Osteoblast (primary cell): ENCODE results near the gene CTSE. TPM values are rescaled to one million over a fixed set of nuclear protein-coding genes. Genes with fewer than 3 reads are reported as not detected.

Source experiments
- DNase-seq: peaks from one replicate; pipeline ENCODE4 v3.0.0; 2011; ENCODE audit warnings: low spot score, mixed read lengths; ENCODE audit not compliant: insufficient read length; ENCODE audit errors: missing footprints
- H2AFZ ChIP-seq: 2 replicates; pipeline ENCODE4 v1.6.0; 2011; ENCODE audit warnings: mild to moderate bottlenecking, low read length
- H3K27ac ChIP-seq: 2 replicates; pipeline ENCODE4 v1.5.1; 2011; ENCODE audit warnings: mild to moderate bottlenecking, low read depth, low read length, moderate library complexity
- H3K27me3 ChIP-seq: 2 replicates; pipeline ENCODE4 v1.6.0; 2012; ENCODE audit warnings: mild to moderate bottlenecking, control low read depth, inconsistent platforms, low read length, moderate library complexity; ENCODE audit not compliant: insufficient read depth
- H3K36me3 ChIP-seq: 2 replicates; pipeline ENCODE4 v1.5.1; 2011; ENCODE audit warnings: mild to moderate bottlenecking, low read length, control low read depth, moderate library complexity; ENCODE audit not compliant: insufficient read depth
- H3K4me1 ChIP-seq: 2 replicates; pipeline ENCODE4 v1.5.1; 2011; ENCODE audit warnings: mild to moderate bottlenecking, low read length, control low read depth, moderate library complexity; ENCODE audit not compliant: insufficient read depth
- H3K4me2 ChIP-seq: 2 replicates; pipeline ENCODE4 v1.6.0; 2011; ENCODE audit warnings: mild to moderate bottlenecking, low read length; ENCODE audit not compliant: insufficient read depth
- H3K4me3 ChIP-seq: fragments of 200-600 bp; sonication (generic); 3 replicates; pipeline ENCODE4 v1.5.1; 2012; ENCODE audit warnings: mild to moderate bottlenecking, low read length, inconsistent platforms; ENCODE audit not compliant: insufficient read depth
- H3K79me2 ChIP-seq: 2 replicates; pipeline ENCODE4 v1.6.0; 2012; ENCODE audit warnings: mild to moderate bottlenecking, low read length, control low read depth, inconsistent platforms; ENCODE audit not compliant: insufficient read depth
- H3K9me3 ChIP-seq: 2 replicates; pipeline ENCODE4 v1.5.1; 2011; ENCODE audit warnings: low read depth, low read length, control low read depth
- H4K20me1 ChIP-seq: 2 replicates; pipeline ENCODE4 v1.6.0; 2012; ENCODE audit warnings: mild to moderate bottlenecking, low read length, control low read depth; ENCODE audit not compliant: insufficient read depth
- CTCF ChIP-seq: IDR thresholded peaks from 2 replicates; pipeline ENCODE4 v1.5.1; 2011; ENCODE audit warnings: mild to moderate bottlenecking, low read depth, low read length, moderate library complexity; ENCODE audit errors: extremely low read depth
- total RNA-seq: library from RNA; depleted of rRNA; stranded (reverse); fragments of >200 nt; gene quantifications from 2 replicates; pipeline ENCODE4 v1.2.3, GENCODE V29; 2012

The CTSE gene
- total RNA-seq, result not detected in 2 replicates

DNA sequence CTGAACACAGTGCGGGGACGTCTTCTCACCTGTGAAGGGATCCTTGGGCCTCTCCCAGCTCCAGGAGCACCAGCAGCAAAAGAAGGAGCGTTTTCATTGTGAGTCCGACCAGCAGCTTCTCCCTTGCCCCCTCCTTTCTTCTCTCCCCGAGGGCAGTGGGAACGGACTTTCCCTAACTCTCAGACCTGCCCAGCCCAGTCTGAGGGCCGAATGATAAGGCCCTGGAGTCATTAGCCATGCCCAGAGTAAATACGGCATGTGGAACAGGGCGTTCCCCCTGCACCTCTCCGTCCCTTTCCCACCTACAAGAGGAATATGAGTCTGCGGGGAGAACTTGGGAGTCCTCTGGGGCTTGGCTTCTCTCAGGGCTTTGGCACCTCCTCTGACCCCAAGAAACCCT, at the start of gene CTSE:
TSS of gene CTSE (minus strand) at position 201 of the 400 bp plus-strand sequence. CDS start at position 97, 104 bp downstream.
- no peak within 1 kb of the TSS for H3K4me2 ChIP-seq
- no peak for DNase-seq
- H3K27ac ChIP-seq, result no peak within 1 kb of the TSS
- H2AFZ ChIP-seq, result no peak within 1 kb of the TSS
- no peaks in the 10 kb centered on the region for H3K9me3 ChIP-seq
- no peaks in the 10 kb centered on the region for H3K79me2 ChIP-seq
- H3K4me3 ChIP-seq, result no peak within 1 kb of the TSS
- no peak for TF ChIP-seq CTCF
- no peaks in the 10 kb centered on the region for H4K20me1 ChIP-seq
- peaks cover under 1% of the 10 kb centered on the region for H3K27me3 ChIP-seq
- H3K4me1 ChIP-seq, result peaks cover 7% of the 10 kb centered on the region
- no peaks in the 10 kb centered on the region for H3K36me3 ChIP-seq

DNA sequence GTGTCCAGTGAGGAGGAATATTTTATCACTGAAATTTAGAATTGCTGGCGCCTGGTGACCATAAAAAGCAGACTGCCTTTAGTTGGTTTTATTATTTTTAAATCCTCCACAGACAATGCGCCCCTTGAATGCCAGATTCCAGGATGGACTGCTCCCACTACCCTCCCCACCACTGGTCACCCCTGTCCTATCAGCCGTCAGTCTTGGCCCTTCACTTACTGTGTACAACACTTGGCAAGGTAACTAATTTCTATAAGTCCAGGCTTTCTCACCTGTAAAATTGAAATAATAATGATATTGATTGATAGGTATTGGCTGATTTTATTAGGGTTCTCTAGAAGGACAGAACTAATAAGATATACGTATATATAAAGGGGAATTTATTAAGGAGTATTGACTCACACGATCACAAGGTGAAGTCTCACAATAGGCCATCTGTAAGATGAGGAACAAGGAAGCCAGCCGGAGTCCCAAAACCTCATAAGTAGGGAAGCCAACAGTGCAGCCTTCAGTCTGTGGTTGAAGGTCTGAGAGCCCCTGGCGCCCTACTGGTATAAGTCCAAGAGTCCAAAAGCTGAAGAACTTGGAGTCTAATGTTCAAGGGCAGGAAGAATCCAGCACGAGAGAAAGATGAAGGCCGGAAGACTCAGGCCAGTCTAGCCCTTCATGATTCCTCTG, 47.1 kb upstream of the CTSE start:
- Histone ChIP-seq H3K27ac (no peak overlapping the region), H3K27me3 (peaks cover 43% of the 10 kb centered on the region)
- DNase-seq, result no peak

DNA sequence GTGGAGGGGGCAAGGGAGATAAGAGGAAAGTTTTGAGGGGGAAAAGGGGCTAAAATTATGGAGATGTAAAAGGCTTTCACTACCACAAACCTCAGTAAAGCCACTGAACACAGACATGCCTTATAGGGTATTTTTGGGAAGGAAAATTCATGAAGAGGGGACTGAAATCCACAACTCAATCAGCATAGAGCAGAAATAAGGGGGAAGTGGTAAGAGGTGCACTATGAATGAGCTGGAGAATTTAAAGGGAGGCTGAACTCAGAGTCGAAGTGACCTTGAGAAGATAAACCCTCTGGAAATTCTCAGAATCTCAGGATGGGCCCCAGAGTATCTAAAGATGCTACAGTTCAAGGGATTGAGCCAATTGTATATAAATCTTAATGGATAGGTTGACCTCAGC, 44.6 kb upstream of the CTSE start:
- peaks cover 40% of the 10 kb centered on the region for H3K27me3 ChIP-seq
- H3K4me1 ChIP-seq, result no peaks in the 10 kb centered on the region
- TF ChIP-seq CTCF, result no peak

More for the DNA sequence above, 47.1 kb upstream of the CTSE start:
- Histone ChIP-seq H3K79me2 (no peaks in the 10 kb centered on the region), H3K4me2 (no peak overlapping the region), H3K4me3 (no peak overlapping the region), H2AFZ (no peak overlapping the region), H3K36me3 (no peaks in the 10 kb centered on the region), H3K4me1 (no peaks in the 10 kb centered on the region), H4K20me1 (no peaks in the 10 kb centered on the region), H3K9me3 (no peaks in the 10 kb centered on the region)
- TF ChIP-seq CTCF, result no peak

GRCh38 chr1:206067486-206068227, 44.0 kb upstream of the CTSE start:
- Histone ChIP-seq H3K4me2 (no peak overlapping the region), H3K79me2 (no peaks in the 10 kb centered on the region), H4K20me1 (no peaks in the 10 kb centered on the region), H3K9me3 (no peaks in the 10 kb centered on the region), H3K36me3 (no peaks in the 10 kb centered on the region), H3K27ac (no peak overlapping the region), H3K27me3 (peaks cover 44% of the 10 kb centered on the region), H3K4me1 (no peaks in the 10 kb centered on the region), H3K4me3 (no peak overlapping the region), H2AFZ (no peak overlapping the region)
- no peak for TF ChIP-seq CTCF
- DNase-seq, result no peak

More for the DNA sequence above, 44.6 kb upstream of the CTSE start:
- DNase-seq, result no peak
- Histone ChIP-seq H3K27ac (no peak overlapping the region), H3K4me3 (no peak overlapping the region), H3K9me3 (no peaks in the 10 kb centered on the region), H3K79me2 (no peaks in the 10 kb centered on the region), H4K20me1 (no peaks in the 10 kb centered on the region), H3K4me2 (no peak overlapping the region), H3K36me3 (no peaks in the 10 kb centered on the region), H2AFZ (no peak overlapping the region)
